ENCODE measurements around the gene CRB1.

DNA sequence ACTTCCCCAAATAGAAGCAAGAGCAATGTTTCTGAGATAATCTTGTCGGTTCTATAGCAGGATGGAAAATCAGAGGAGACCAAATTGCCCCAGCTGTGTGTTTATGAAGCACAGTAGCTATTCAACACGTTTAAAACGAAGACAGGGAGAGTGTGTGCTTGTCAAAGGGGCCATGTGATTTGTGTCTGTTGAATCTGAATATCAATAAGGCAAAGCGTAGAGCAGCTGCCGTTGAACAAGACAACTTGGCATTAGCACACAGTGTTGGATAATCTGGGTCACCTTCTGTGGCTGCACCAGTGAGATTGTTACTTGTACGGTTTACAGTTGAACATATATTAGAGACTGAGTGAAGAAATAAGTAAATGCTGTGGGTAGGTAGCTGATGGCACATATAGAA, 1.0 kb downstream of the CRB1 start:
- TF ChIP-seq, protein P1, sequence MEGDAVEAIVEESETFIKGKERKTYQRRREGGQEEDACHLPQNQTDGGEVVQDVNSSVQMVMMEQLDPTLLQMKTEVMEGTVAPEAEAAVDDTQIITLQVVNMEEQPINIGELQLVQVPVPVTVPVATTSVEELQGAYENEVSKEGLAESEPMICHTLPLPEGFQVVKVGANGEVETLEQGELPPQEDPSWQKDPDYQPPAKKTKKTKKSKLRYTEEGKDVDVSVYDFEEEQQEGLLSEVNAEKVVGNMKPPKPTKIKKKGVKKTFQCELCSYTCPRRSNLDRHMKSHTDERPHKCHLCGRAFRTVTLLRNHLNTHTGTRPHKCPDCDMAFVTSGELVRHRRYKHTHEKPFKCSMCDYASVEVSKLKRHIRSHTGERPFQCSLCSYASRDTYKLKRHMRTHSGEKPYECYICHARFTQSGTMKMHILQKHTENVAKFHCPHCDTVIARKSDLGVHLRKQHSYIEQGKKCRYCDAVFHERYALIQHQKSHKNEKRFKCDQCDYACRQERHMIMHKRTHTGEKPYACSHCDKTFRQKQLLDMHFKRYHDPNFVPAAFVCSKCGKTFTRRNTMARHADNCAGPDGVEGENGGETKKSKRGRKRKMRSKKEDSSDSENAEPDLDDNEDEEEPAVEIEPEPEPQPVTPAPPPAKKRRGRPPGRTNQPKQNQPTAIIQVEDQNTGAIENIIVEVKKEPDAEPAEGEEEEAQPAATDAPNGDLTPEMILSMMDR (conservative IDR thresholded peaks at IDR 0.05), result no peak
- no peak for TF ChIP-seq EZH2 (IDR thresholded peaks at IDR 0.05; ENCODE audit: low read depth)

Data from PC-9 (cell line).